HG02610 (cell line): ENCODE measurements around the gene KAZN.

Experiments
- ATAC-seq: cut with Tn5 transposase; IDR thresholded peaks from one replicate; pipeline ENCODE4 v1.9.1; 2021; ENCODE audit warnings: mild to moderate bottlenecking, moderate library complexity; ENCODE audit not compliant: unreplicated experiment

The KAZN gene

GRCh38 chr1:14667651-14667984 lies 69.1 kb downstream of the KAZN start:
- no peak for ATAC-seq

GRCh38 chr1:14668538-14668937 lies 70.1 kb downstream of the KAZN start:
- no peak for ATAC-seq

- ATAC-seq = peak; percentile 45
Observed at GRCh38 chr1:14672005-14672404, 73.5 kb downstream of the KAZN start.

- ATAC-seq = no peak
Observed at GRCh38 chr1:14674030-14674429, 75.5 kb downstream of the KAZN start.

- no peak for ATAC-seq
Observed at GRCh38 chr1:14676400-14676799, 77.9 kb downstream of the KAZN start.

GRCh38 chr1:14677292-14677971 lies 78.9 kb downstream of the KAZN start:
- no peak for ATAC-seq

- ATAC-seq = no peak
Observed at GRCh38 chr1:14678011-14678638, 79.6 kb downstream of the KAZN start.

- ATAC-seq = no peak
Observed at GRCh38 chr1:14679027-14679688, 80.7 kb downstream of the KAZN start.

- ATAC-seq = no peak
Observed at GRCh38 chr1:14681182-14681581, 82.7 kb downstream of the KAZN start.

GRCh38 chr1:14682941-14683621 lies 84.6 kb downstream of the KAZN start:
- no peak for ATAC-seq

GRCh38 chr1:14685078-14685477 lies 86.6 kb downstream of the KAZN start:
- ATAC-seq = no peak

- no peak for ATAC-seq
Observed at GRCh38 chr1:14686701-14687100, 88.2 kb downstream of the KAZN start.

- ATAC-seq = no peak
Observed at GRCh38 chr1:14687147-14687546, 88.7 kb downstream of the KAZN start.

GRCh38 chr1:14689996-14690615 lies 91.6 kb downstream of the KAZN start:
- no peak for ATAC-seq

GRCh38 chr1:14693949-14694348 lies 95.5 kb downstream of the KAZN start:
- ATAC-seq = no peak

- no peak for ATAC-seq
Observed at GRCh38 chr1:14694589-14694988, 96.1 kb downstream of the KAZN start.

GRCh38 chr1:14696761-14697160 lies 98.3 kb downstream of the KAZN start:
- ATAC-seq = no peak

- no peak for ATAC-seq
Observed at GRCh38 chr1:14697353-14697752, 98.9 kb downstream of the KAZN start.

- ATAC-seq = no peak
Observed at GRCh38 chr1:14698314-14698713, 99.8 kb downstream of the KAZN start.

GRCh38 chr1:14699620-14700019 lies 101.1 kb downstream of the KAZN start:
- no peak for ATAC-seq

- ATAC-seq = no peak
Observed at GRCh38 chr1:14704846-14705245, 106.4 kb downstream of the KAZN start.
